Epidermal melanocyte (primary cell): Measurements from ENCODE around the gene AKAP11.

Experiments used
- DNase-seq: peaks from one replicate; pipeline ENCODE4 v3.0.0; 2011; ENCODE audit warnings: low spot score; ENCODE audit not compliant: insufficient read length

Gene AKAP11

GRCh38 chr13:42333613-42334328, 61.8 kb downstream of the AKAP11 start:
- DNase-seq = no peak

GRCh38 chr13:42334329-42334706, 62.4 kb downstream of the AKAP11 start:
- DNase-seq = no peak

- DNase-seq = no peak
Observed at GRCh38 chr13:42337808-42338600, 66.1 kb downstream of the AKAP11 start.

- DNase-seq = no peak
Observed at GRCh38 chr13:42345367-42345766, 73.4 kb downstream of the AKAP11 start.

GRCh38 chr13:42348576-42348975, 76.6 kb downstream of the AKAP11 start:
- no peak for DNase-seq

GRCh38 chr13:42350141-42350540, 78.2 kb downstream of the AKAP11 start:
- no peak for DNase-seq

- no peak for DNase-seq
Observed at GRCh38 chr13:42354241-42355091, 82.5 kb downstream of the AKAP11 start.

GRCh38 chr13:42355092-42355485, 83.1 kb downstream of the AKAP11 start:
- no peak for DNase-seq

GRCh38 chr13:42355491-42356183, 83.7 kb downstream of the AKAP11 start:
- no peak for DNase-seq

GRCh38 chr13:42356184-42356575, 84.2 kb downstream of the AKAP11 start:
- DNase-seq = no peak

- DNase-seq = no peak
Observed at GRCh38 chr13:42360046-42360574, 88.2 kb downstream of the AKAP11 start.

GRCh38 chr13:42361701-42362100, 89.7 kb downstream of the AKAP11 start:
- DNase-seq = no peak

GRCh38 chr13:42363941-42364612, 92.1 kb downstream of the AKAP11 start:
- no peak for DNase-seq

GRCh38 chr13:42364613-42365000, 92.7 kb downstream of the AKAP11 start:
- DNase-seq = no peak

GRCh38 chr13:42367831-42368230, 95.9 kb downstream of the AKAP11 start:
- no peak for DNase-seq

- no peak for DNase-seq
Observed at GRCh38 chr13:42369071-42369797, 97.3 kb downstream of the AKAP11 start.

- no peak for DNase-seq
Observed at GRCh38 chr13:42370229-42370628, 98.3 kb downstream of the AKAP11 start.
